ENCODE data around the gene PRKAR1B. TPM values are rescaled to one million over a fixed set of nuclear protein-coding genes. Genes with fewer than 3 reads are reported as not detected.
"Not testable (repeated sequence)": the region's sequence is repeated elsewhere in the genome, so short reads cannot be mapped to it uniquely, and the experiment has no call there.

Gene PRKAR1B
- total and polyA plus RNA-seq, 5 donors = 20.7 to 38.3 (median 23.8) TPM

GRCh38 chr7:757741-758163 lies 30.7 kb upstream of the PRKAR1B start:
- Histone ChIP-seq H3K27me3 (ENCODE audit: control insufficient read depth, insufficient read depth) (no peaks in the 10 kb centered on the region), H3K9me3 (ENCODE audit: control insufficient read depth, low read length) (no peaks in the 10 kb centered on the region), H3K4me3 (ENCODE audit: low read length) (no peak overlapping the region), H3K4me1 (ENCODE audit: control insufficient read depth, insufficient read depth, low read length) (no peaks in the 10 kb centered on the region), H3K27ac (ENCODE audit: low read length) (no peak overlapping the region)
- no peak for DNase-seq
- intact Hi-C loops (cut with DNase I) = loop anchor here in 1 of 4 donors (10.0 kb wide), 1 partner anchor 83 kb away; no protein-coding TSS in a partner anchor
- WGBS = 93% methylated on average over 19 of the region's 19 CpGs
- ATAC-seq = no peak

- H3K4me3 ChIP-seq (ENCODE audit: low read length) = no peak overlapping the region
- no peak for ATAC-seq
- no peaks in the 10 kb centered on the region for H3K9me3 ChIP-seq (ENCODE audit: control insufficient read depth, low read length)
- WGBS = 95% methylated on average over 35 of the region's 35 CpGs
- no peak overlapping the region for H3K27ac ChIP-seq (ENCODE audit: low read length)
- no peaks in the 10 kb centered on the region for H3K4me1 ChIP-seq (ENCODE audit: control insufficient read depth, insufficient read depth, low read length)
- H3K27me3 ChIP-seq (ENCODE audit: control insufficient read depth, insufficient read depth) = no peaks in the 10 kb centered on the region
- DNase-seq = peak in 2 of 3 donors; percentile 8 to 34
- intact Hi-C loops (cut with DNase I) = loop anchor here in 1 of 4 donors (10.0 kb wide), 1 partner anchor 82 kb away; no protein-coding TSS in a partner anchor
These were observed 30.0 kb upstream of the PRKAR1B start for GRCh38 chr7:756928-757560.

DNA sequence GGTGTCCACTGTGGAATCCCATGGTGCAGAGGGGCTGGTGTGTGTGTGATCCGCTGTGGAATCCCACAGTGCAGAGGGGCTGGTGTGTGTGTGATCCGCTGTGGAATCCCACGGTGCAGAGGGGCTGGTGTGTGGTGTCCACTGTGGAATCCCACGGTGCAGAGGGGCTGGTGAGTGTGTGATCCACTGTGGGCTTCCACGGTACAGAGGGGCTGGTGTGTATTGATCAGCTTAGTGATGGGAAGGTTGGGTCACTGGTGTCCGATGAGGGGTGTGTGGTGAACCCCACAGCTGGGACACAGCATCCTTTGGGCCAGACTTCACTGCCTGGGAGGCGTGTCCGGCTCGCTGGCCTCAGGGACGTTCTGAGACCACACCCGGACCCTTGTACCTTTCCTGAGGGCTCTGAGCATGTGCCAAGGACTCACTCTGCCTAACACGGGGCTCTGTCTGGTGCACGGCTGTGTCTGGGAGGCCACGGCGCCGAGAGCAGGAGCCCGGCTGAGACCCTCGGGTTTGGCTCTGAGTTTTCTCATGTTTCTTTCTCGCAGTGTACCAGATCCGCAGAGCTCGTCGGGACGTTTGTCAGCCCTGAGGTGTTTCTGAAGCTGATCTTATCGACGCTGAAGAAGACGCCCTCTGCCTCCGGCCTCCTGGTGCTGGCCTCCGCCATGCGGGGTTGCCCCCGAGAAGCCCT lies 29.3 kb upstream of the PRKAR1B start:
- H3K9me3 ChIP-seq (ENCODE audit: control insufficient read depth, low read length) = no peaks in the 10 kb centered on the region
- WGBS = 95% methylated on average over 30 of the region's 30 CpGs

DNA sequence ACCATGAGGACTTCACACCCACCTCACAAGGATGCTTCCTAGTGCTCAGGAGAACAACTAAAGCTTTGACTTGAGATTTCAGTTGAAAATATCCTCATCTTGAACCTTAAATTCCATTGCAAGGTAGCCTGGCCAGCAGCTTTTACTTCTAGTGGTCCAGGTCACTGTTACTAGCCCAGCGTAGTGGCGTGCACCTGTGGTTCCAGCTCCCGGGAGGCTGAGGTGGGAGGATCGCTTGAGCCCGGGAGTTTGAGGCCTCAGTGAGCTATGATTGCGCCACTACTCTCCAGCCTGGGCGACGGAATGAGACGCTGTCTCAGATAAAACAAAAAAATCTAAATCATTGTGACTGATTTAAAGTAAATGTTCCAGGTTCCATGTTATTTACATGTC lies 28.3 kb upstream of the PRKAR1B start:
- 96% methylated on average over 9 of the region's 9 CpGs for WGBS
- DNase-seq (no peak), ATAC-seq (no peak)
- Histone ChIP-seq H3K4me1 (ENCODE audit: control insufficient read depth, insufficient read depth, low read length) (no peaks in the 10 kb centered on the region), H3K27ac (ENCODE audit: low read length) (no peak overlapping the region), H3K4me3 (ENCODE audit: low read length) (no peak overlapping the region), H3K9me3 (ENCODE audit: control insufficient read depth, low read length) (no peaks in the 10 kb centered on the region), H3K27me3 (ENCODE audit: control insufficient read depth, insufficient read depth) (no peaks in the 10 kb centered on the region)
- intact Hi-C loops (cut with DNase I) = loop anchor here in 1 of 4 donors (10.0 kb wide), 1 partner anchor 81 kb away; no protein-coding TSS in a partner anchor

More for the DNA sequence above, 29.3 kb upstream of the PRKAR1B start:
- Histone ChIP-seq H3K4me1 (ENCODE audit: control insufficient read depth, insufficient read depth, low read length) (no peaks in the 10 kb centered on the region), H3K27ac (ENCODE audit: low read length) (no peak overlapping the region), H3K4me3 (ENCODE audit: low read length) (no peak overlapping the region), H3K27me3 (ENCODE audit: control insufficient read depth, insufficient read depth) (no peaks in the 10 kb centered on the region)
- DNase-seq (peak in 2 of 3 donors; percentile 25 to 28), ATAC-seq (no peak)
- intact Hi-C loops (cut with DNase I) = loop anchor here in 1 of 4 donors (10.0 kb wide), 1 partner anchor 82 kb away; no protein-coding TSS in a partner anchor

- peak; percentile 7 to 25 (median 14) for DNase-seq
- intact Hi-C loops (cut with DNase I) = loop anchor here in 1 of 4 donors (10.0 kb wide), 1 partner anchor 80 kb away; no protein-coding TSS in a partner anchor
- H3K9me3 ChIP-seq (ENCODE audit: control insufficient read depth, low read length) = no peaks in the 10 kb centered on the region
- peak; percentile 17 to 39 for ATAC-seq
- H3K4me1 ChIP-seq (ENCODE audit: control insufficient read depth, insufficient read depth, low read length) = no peaks in the 10 kb centered on the region
- WGBS = 95% methylated on average over 49 of the region's 49 CpGs
- H3K27me3 ChIP-seq (ENCODE audit: control insufficient read depth, insufficient read depth) = no peaks in the 10 kb centered on the region
- H3K27ac ChIP-seq (ENCODE audit: low read length) = no peak overlapping the region
- H3K4me3 ChIP-seq (ENCODE audit: low read length) = no peak overlapping the region
These were observed 27.7 kb upstream of the PRKAR1B start for GRCh38 chr7:754531-755412.

GRCh38 chr7:753190-753589 lies 26.1 kb upstream of the PRKAR1B start:
- ATAC-seq = no peak
- intact Hi-C loops (cut with DNase I) = loop anchor here in 1 of 4 donors (10.0 kb wide), 1 partner anchor 78 kb away; no protein-coding TSS in a partner anchor
- H3K27me3 ChIP-seq (ENCODE audit: control insufficient read depth, insufficient read depth) = no peaks in the 10 kb centered on the region
- DNase-seq = peak in 2 of 3 donors; percentile 4 to 24
- WGBS = 96% methylated on average over 17 of the region's 17 CpGs
- no peak overlapping the region for H3K4me3 ChIP-seq (ENCODE audit: low read length)
- H3K9me3 ChIP-seq (ENCODE audit: control insufficient read depth, low read length) = no peaks in the 10 kb centered on the region
- H3K4me1 ChIP-seq (ENCODE audit: control insufficient read depth, insufficient read depth, low read length) = peaks cover 5% of the 10 kb centered on the region
- H3K27ac ChIP-seq (ENCODE audit: low read length) = no peak overlapping the region

DNA sequence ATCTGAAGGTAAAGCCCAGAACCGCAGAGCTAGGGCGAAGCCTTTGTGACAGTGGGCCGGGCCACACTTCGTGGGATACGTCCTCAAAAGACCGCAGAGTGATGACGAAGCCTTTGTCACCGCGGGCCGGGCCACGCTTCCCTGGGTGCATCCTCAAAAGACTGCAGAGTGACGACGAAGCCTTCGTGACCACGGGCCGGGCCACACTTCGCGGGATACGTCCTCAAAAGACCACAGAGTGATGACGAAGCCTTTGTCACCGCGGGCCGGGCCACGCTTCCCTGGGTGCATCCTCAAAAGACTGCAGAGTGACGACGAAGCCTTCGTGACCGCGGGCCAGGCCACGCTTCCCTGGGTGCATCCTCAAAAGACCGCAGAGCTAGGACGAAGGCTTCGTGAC lies 25.2 kb upstream of the PRKAR1B start:
- ATAC-seq; H3K27ac ChIP-seq (ENCODE audit: low read length); H3K9me3 ChIP-seq (ENCODE audit: control insufficient read depth, low read length); H3K4me3 ChIP-seq (ENCODE audit: low read length); H3K4me1 ChIP-seq (ENCODE audit: control insufficient read depth, insufficient read depth, low read length); H3K27me3 ChIP-seq (ENCODE audit: control insufficient read depth, insufficient read depth): not testable (repeated sequence)
- intact Hi-C loops (cut with DNase I) = loop anchor here in 1 of 4 donors (10.0 kb wide), 1 partner anchor 77 kb away; no protein-coding TSS in a partner anchor
- WGBS = 96% methylated on average over 33 of the region's 33 CpGs
- peak in 2 of 3 donors; percentile 8 to 55 for DNase-seq

- Histone ChIP-seq H3K4me3 (ENCODE audit: low read length) (no peak overlapping the region), H3K27ac (ENCODE audit: low read length) (no peak overlapping the region), H3K9me3 (ENCODE audit: control insufficient read depth, low read length) (no peaks in the 10 kb centered on the region), H3K27me3 (ENCODE audit: control insufficient read depth, insufficient read depth) (no peaks in the 10 kb centered on the region), H3K4me1 (ENCODE audit: control insufficient read depth, insufficient read depth, low read length) (peaks cover 5% of the 10 kb centered on the region)
- DNase-seq = no peak
- intact Hi-C loops (cut with DNase I) = loop anchor here in 1 of 4 donors (10.0 kb wide), 1 partner anchor 77 kb away; no protein-coding TSS in a partner anchor
- 94% methylated on average over 15 of the region's 15 CpGs for WGBS
- no peak for ATAC-seq
These were observed 24.7 kb upstream of the PRKAR1B start for GRCh38 chr7:751826-752225.

DNA sequence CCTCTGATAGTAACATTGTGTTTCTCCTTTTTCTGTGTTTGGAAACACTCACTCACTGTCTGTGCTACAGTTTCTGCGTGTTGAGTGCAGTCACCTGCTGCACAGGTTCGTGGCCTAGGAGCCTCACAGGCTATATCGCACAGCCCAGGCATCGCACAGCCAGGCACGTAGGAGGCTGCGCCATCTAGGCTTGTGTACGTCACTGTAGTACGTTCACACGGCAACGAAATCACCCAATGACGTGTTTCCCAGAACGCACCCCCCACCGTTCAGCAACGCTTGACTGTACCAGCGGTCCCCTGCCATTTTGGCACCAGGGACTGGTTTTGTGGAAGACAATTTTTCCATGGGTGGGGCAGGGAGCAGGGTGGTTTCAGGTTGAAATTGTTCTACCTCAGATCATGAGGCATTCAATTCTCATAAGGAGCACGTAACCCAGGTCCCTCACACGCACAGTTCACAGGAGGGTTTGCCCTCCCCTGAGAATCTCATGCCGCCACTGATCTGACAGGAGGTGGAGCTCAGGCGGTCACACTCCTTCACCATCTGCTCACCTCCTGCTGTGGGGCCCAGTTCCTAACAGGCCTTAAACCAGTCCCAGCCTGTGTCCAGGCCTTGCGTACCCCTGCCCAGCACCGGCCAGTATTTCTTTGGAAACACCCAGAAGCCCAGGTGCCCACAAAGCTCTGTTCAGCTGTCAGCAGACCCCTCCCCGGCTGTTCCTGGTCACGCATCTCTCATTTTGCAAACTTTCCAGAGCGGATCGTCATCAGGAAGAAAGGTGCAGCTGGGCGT lies 23.2 kb upstream of the PRKAR1B start:
- no peak overlapping the region for H3K4me3 ChIP-seq (ENCODE audit: low read length)
- 94% methylated on average over 26 of the region's 26 CpGs for WGBS
- ATAC-seq (no peak), DNase-seq (peak in 2 of 3 donors; percentile 10 to 39)
- no peaks in the 10 kb centered on the region for H3K27me3 ChIP-seq (ENCODE audit: control insufficient read depth, insufficient read depth)
- no peak overlapping the region for H3K27ac ChIP-seq (ENCODE audit: low read length)
- no peaks in the 10 kb centered on the region for H3K9me3 ChIP-seq (ENCODE audit: control insufficient read depth, low read length)
- intact Hi-C loops (cut with DNase I) = loop anchor here in 1 of 4 donors (10.0 kb wide), 1 partner anchor 76 kb away; no protein-coding TSS in a partner anchor
- peaks cover 5% of the 10 kb centered on the region for H3K4me1 ChIP-seq (ENCODE audit: control insufficient read depth, insufficient read depth, low read length)

DNA sequence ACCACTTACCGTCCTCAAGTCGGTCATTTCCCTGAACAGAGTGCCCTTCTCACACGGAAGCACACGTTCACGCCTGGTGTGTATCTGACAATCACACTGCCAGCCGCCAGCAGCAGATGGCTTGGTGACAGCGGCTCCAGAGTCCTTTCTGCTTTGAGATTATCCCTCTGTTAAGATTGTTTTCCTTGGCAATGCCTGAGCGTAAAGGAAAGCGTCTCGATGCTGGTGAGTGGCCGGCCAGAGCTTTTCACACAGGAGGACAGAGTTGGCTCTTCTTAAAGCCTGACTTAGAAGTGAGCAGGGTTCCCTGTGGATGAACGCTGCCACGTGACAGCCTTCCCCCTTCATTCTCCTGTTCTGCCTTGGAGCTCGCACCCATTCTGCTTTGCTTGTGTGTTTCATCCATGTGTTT lies 22.1 kb upstream of the PRKAR1B start:
- Histone ChIP-seq H3K9me3 (ENCODE audit: control insufficient read depth, low read length) (no peaks in the 10 kb centered on the region), H3K4me1 (ENCODE audit: control insufficient read depth, insufficient read depth, low read length) (peaks cover 5% of the 10 kb centered on the region), H3K4me3 (ENCODE audit: low read length) (no peak overlapping the region), H3K27me3 (ENCODE audit: control insufficient read depth, insufficient read depth) (no peaks in the 10 kb centered on the region), H3K27ac (ENCODE audit: low read length) (peak overlapping the region; percentile 71)
- ATAC-seq (peak; percentile 82 to 87), DNase-seq (peak; percentile 59 to 87 (median 82))
- WGBS = 31% methylated on average over 14 of the region's 14 CpGs
- intact Hi-C loops (cut with DNase I) = no loop called here

All from right cardiac atrium (tissue), 5 donors.